ENCODE measurements around the gene DUS4L.

DUS4L gene

DNA sequence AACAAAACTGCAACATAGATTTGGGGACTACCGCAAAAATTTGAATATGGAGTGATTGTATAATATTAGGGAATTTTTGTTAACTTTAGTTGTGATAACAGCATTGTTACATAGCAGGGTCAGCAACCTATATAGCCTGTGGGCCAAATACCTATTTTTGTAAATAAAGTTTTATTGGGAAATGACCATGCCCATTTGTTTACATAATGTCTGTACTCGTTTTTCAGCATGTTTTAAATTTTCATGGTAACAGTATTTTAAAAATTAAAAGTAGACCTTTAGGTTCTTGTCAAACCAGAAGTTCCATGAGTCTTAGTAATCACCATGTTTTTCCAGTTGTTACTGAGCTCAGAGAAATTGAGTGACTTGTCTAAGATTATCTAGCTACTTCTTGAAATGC lies 20.9 kb downstream of the DUS4L start:
- POLR2A ChIA-PET: no interaction called here

DNA sequence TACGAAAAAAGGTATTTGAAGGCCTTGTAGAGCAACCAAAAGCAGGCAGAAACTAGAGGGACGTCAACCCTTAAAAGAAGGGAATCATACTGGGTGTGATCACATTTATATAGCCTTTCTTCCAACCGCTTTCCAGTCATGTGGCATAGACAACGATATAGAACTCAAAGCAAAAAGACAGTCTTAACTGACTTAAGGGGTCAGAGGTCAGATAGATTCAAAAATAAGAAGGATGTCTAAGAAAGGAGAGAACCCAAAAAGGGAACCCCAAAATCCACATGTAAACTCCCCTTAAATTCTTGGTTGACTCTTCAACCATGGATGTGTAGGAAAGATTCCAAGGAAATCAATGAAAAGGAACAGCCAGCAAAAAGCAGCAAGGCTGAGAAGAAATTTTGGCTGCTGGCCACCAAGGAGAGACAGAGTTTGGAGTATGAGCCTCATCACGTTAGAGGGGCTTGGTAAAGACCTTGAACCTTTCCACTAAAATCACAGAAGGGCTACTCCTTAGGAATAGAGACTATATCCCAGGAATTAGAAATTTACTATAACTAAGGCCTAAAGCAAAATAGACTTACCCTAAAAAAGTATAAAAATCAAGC lies 24.9 kb downstream of the DUS4L start:
- Histone ChIP-seq H3K4me3 (ENCODE audit: low read depth, low read length) (no peak overlapping the region), H3K4me1 (ENCODE audit: control insufficient read depth, insufficient read depth, low read length) (no peaks in the 10 kb centered on the region), H3K27ac (ENCODE audit: extremely low read depth, low read depth, low read length) (no peak overlapping the region), H3K9me3 (ENCODE audit: control insufficient read depth, insufficient read depth, low read depth, low read length) (no peaks in the 10 kb centered on the region), H3K36me3 (ENCODE audit: control insufficient read depth in 2 of 2, insufficient read depth in 1 of 2, low read length in 2 of 2) (peaks cover 0 to 16% of the 10 kb centered on the region in 2 experiments; a peak in 1 of 3 replicates)
- ChIA-PET CTCF (no interaction called here), POLR2A (no interaction called here)
- TF ChIP-seq, protein P1, sequence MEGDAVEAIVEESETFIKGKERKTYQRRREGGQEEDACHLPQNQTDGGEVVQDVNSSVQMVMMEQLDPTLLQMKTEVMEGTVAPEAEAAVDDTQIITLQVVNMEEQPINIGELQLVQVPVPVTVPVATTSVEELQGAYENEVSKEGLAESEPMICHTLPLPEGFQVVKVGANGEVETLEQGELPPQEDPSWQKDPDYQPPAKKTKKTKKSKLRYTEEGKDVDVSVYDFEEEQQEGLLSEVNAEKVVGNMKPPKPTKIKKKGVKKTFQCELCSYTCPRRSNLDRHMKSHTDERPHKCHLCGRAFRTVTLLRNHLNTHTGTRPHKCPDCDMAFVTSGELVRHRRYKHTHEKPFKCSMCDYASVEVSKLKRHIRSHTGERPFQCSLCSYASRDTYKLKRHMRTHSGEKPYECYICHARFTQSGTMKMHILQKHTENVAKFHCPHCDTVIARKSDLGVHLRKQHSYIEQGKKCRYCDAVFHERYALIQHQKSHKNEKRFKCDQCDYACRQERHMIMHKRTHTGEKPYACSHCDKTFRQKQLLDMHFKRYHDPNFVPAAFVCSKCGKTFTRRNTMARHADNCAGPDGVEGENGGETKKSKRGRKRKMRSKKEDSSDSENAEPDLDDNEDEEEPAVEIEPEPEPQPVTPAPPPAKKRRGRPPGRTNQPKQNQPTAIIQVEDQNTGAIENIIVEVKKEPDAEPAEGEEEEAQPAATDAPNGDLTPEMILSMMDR (tag by site-specific recombination; IDR thresholded peaks at IDR 0.05): no peak
- TF ChIP-seq ZSCAN16 (tag by site-specific recombination; IDR thresholded peaks at IDR 0.05) (no peak), ZNF223 (tag by site-specific recombination; IDR thresholded peaks at IDR 0.05) (no peak), KLF8 (tag by site-specific recombination; IDR thresholded peaks at IDR 0.05) (no peak)
- TF ChIP-seq, protein P2, sequence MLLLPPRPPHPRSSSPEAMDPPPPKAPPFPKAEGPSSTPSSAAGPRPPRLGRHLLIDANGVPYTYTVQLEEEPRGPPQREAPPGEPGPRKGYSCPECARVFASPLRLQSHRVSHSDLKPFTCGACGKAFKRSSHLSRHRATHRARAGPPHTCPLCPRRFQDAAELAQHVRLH (tag by site-specific recombination; IDR thresholded peaks at IDR 0.05): no peak

More for the DNA sequence above, 20.9 kb downstream of the DUS4L start:
- Histone ChIP-seq H3K9me3 (ENCODE audit: control insufficient read depth, insufficient read depth, low read depth, low read length) (no peaks in the 10 kb centered on the region), H3K36me3 (ENCODE audit: control insufficient read depth in 2 of 2, insufficient read depth in 1 of 2, low read length in 2 of 2) (peaks cover 0 to 16% of the 10 kb centered on the region in 2 experiments; a peak in 1 of 3 replicates), H3K4me1 (ENCODE audit: control insufficient read depth, insufficient read depth, low read length) (no peaks in the 10 kb centered on the region), H3K4me3 (ENCODE audit: low read depth, low read length) (no peak overlapping the region), H3K27ac (ENCODE audit: extremely low read depth, low read depth, low read length) (no peak overlapping the region)
- CTCF ChIA-PET: no interaction called here
- TF ChIP-seq ZNF433 (tag by site-specific recombination; IDR thresholded peaks at IDR 0.05; ENCODE audit: low read depth) (no peak), ZNF10 (tag by site-specific recombination; IDR thresholded peaks at IDR 0.05) (no peak), SALL2 (tag by site-specific recombination; IDR thresholded peaks at IDR 0.05; ENCODE audit: borderline replicate concordance) (no peak), KLF9 (tag by site-specific recombination; IDR thresholded peaks at IDR 0.05; ENCODE audit: low read depth) (no peak), ZBTB21 (tag by site-specific recombination; IDR thresholded peaks at IDR 0.05) (no peak), SP2 (tag by site-specific recombination; IDR thresholded peaks at IDR 0.05) (no peak), ZNF571 (tag by site-specific recombination; IDR thresholded peaks at IDR 0.05) (no peak), ZNF155 (tag by site-specific recombination; IDR thresholded peaks at IDR 0.05) (no peak), ZNF473 (tag by site-specific recombination; IDR thresholded peaks at IDR 0.05) (no peak), ZNF701 (tag by site-specific recombination; IDR thresholded peaks at IDR 0.05) (no peak), ZNF560 (tag by site-specific recombination; IDR thresholded peaks at IDR 0.05; ENCODE audit: borderline replicate concordance) (no peak), ZNF707 (tag by site-specific recombination; IDR thresholded peaks at IDR 0.05) (no peak), ZNF302 (tag by site-specific recombination; IDR thresholded peaks at IDR 0.05; ENCODE audit: low read depth) (no peak), ZNF843 (tag by site-specific recombination; IDR thresholded peaks at IDR 0.05) (no peak), SP3 (tag by site-specific recombination; IDR thresholded peaks at IDR 0.05) (no peak)
- TF ChIP-seq, protein P1 (tag by site-specific recombination; IDR thresholded peaks at IDR 0.05): no peak
- TF ChIP-seq, protein P3, sequence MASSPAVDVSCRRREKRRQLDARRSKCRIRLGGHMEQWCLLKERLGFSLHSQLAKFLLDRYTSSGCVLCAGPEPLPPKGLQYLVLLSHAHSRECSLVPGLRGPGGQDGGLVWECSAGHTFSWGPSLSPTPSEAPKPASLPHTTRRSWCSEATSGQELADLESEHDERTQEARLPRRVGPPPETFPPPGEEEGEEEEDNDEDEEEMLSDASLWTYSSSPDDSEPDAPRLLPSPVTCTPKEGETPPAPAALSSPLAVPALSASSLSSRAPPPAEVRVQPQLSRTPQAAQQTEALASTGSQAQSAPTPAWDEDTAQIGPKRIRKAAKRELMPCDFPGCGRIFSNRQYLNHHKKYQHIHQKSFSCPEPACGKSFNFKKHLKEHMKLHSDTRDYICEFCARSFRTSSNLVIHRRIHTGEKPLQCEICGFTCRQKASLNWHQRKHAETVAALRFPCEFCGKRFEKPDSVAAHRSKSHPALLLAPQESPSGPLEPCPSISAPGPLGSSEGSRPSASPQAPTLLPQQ (tag by site-specific recombination; IDR thresholded peaks at IDR 0.05): no peak
- TF ChIP-seq, protein P4, sequence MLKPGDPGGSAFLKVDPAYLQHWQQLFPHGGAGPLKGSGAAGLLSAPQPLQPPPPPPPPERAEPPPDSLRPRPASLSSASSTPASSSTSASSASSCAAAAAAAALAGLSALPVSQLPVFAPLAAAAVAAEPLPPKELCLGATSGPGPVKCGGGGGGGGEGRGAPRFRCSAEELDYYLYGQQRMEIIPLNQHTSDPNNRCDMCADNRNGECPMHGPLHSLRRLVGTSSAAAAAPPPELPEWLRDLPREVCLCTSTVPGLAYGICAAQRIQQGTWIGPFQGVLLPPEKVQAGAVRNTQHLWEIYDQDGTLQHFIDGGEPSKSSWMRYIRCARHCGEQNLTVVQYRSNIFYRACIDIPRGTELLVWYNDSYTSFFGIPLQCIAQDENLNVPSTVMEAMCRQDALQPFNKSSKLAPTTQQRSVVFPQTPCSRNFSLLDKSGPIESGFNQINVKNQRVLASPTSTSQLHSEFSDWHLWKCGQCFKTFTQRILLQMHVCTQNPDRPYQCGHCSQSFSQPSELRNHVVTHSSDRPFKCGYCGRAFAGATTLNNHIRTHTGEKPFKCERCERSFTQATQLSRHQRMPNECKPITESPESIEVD (tag by site-specific recombination; IDR thresholded peaks at IDR 0.05): no peak
- TF ChIP-seq, protein P5, sequence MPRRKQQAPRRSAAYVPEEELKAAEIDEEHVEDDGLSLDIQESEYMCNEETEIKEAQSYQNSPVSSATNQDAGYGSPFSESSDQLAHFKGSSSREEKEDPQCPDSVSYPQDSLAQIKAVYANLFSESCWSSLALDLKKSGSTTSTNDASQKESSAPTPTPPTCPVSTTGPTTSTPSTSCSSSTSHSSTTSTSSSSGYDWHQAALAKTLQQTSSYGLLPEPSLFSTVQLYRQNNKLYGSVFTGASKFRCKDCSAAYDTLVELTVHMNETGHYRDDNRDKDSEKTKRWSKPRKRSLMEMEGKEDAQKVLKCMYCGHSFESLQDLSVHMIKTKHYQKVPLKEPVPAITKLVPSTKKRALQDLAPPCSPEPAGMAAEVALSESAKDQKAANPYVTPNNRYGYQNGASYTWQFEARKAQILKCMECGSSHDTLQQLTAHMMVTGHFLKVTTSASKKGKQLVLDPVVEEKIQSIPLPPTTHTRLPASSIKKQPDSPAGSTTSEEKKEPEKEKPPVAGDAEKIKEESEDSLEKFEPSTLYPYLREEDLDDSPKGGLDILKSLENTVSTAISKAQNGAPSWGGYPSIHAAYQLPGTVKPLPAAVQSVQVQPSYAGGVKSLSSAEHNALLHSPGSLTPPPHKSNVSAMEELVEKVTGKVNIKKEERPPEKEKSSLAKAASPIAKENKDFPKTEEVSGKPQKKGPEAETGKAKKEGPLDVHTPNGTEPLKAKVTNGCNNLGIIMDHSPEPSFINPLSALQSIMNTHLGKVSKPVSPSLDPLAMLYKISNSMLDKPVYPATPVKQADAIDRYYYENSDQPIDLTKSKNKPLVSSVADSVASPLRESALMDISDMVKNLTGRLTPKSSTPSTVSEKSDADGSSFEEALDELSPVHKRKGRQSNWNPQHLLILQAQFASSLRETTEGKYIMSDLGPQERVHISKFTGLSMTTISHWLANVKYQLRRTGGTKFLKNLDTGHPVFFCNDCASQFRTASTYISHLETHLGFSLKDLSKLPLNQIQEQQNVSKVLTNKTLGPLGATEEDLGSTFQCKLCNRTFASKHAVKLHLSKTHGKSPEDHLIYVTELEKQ (tag by site-specific recombination; IDR thresholded peaks at IDR 0.05; ENCODE audit: borderline replicate concordance): no peak
